ENCODE results near the gene NPSR1.

Gene NPSR1

DNA sequence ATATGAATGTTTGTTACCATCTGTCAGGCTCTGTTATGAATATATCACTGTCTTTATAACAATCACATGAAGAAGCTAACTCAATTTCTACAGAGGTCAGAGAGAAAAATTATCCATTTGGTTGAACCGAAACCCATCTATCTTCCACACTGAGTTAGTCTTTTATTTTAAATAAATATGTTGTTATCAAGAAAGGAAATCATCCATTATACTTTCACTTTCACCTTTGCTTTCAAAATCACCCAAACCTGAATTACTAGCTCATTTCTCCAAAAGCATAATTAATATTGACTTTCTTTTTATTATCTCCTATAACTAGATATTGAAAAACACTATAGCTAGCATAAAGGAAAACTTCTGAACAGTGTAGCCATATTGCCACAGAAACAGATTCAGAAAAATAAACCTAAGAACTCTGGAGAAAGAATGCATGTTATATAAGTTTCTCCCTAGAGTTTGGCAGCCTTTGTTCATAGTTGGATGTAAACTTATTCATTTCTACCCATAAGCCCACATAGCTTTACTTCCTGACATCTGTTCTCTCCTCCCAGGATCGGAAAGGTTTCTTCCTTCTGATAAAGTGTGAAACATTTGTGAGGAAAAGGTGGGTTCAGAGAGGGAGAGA lies 66.0 kb downstream of the NPSR1 start:
- no peak for DNase-seq

DNA sequence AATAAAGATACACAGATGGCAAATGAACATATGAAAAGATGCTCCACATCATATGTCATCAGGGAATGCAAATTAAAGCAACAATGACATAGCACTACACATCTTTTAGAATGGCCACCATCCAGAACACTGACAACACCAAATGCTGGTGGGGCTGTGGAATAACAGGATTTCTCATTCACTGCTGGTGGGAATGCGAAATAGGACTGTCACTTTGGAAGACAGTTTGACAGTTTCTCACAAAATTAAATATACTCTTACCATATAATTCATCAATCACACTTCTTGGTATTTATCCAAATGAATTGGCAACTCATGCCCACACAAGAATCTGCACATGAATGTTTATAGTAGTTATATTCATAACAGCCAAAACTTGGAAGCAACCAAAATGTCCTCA lies 68.2 kb downstream of the NPSR1 start:
- DNase-seq, result no peak

DNA sequence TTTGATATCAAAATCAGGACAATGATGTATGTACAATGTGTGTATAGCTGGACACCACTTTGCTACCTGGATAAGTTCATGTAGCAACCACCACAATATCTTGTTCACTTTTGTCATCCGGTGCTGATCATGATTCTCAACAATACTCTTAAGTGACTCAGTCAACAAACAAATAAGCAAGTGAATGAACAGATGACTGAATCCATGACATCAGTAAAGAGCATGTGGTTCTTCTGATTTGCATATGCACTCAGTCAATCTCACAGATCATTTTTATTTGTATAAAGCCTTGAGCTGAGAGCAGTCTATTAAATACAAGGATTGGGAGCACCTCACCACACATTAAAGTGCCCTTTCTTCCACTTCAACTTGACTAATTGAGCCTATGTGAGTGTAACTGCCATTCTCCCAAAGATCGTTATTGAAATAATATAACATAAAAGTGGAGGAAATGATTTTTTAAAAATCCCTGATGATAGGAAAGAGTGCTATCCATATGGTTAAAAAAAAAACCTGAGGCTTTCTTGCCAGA lies 69.5 kb downstream of the NPSR1 start:
- no peak for DNase-seq

DNA sequence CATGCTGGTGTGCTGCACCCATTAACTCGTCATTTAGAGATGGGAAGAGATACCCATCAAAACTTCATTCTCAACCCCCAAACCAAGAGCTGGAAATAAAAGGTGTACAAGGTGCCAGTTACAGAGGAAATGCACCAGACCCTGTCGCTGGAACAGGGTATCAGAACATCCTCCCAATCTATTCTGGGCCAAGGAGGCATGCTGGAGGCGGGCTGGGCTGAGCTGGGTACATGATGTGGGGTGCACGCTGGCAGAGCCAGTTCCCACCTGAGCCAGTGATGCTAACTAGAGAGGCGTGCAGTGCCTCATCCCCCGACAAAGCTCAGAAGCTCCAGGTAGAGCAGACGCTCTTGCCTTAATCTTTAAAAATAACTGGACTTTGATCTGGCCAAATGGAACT lies 70.1 kb downstream of the NPSR1 start:
- DNase-seq, result no peak

DNA sequence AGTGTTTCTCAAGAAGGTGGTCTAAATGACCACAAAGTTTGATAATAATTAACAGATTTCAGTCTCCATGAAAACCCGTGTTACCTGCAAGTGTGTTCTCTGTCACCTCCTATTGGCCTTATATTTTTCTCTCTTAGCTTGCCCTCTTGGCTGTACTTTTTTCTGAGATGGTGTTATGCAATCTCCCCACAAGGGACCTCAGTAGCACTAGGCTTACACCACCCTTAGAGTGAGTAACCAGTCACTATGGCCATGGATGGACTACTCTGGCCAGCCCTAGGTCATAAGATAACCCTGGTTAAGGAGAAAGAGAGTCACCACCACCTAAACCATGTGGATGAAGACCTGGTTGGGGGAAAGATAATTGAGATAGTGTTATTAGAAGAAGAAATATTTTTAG lies 76.8 kb downstream of the NPSR1 start:
- no peak for DNase-seq

DNA sequence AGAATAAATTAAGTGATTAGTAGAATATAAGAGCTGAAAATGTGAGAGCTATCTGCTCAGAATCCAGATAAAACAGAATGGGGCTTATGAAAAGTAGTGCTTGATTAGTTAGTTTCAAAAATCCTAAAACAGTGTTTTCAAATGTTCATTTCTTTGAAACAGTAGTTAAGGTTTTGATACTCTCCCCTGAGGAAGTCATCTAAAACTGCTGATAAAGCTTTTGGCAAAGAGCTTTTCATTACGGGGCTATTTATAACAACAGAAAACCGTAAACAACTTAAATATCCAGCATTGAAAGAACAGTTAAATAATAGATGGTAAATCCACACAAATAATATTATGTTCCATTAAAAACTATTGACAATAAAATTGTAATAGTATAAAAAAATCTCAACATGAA lies 77.5 kb downstream of the NPSR1 start:
- no peak for DNase-seq

DNA sequence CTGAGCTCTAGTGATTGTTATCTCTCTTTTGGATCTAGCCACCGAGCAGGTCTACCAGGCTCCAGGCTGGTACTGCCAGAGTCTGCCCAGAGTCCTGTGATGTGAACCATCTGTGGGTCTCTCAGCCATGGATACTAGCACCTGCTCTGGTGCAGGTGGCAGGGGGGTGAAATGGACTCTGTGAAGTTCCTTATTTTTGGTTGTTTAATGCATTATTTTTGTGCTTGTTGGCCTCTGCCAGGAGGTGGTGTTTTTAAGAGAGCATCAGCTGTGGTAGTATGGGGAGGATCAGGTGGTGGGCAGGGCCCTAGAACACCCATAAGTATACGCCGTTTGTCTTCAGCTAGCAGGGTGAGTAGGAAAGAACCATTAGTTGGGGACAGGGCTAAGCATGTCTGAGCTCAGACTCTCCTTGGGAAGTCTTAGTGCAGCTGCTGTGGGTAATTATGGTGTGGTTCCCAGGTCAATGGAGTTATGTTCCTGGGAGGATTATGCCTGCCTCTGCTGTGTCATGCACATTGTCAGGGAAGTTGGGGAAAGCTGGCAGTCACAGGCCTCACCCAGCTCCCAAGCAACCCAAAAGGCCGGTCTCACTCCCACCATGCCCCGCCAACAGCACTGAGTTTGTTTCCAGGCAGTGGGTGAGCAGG lies 81.8 kb downstream of the NPSR1 start:
- DNase-seq, result no peak

DNA sequence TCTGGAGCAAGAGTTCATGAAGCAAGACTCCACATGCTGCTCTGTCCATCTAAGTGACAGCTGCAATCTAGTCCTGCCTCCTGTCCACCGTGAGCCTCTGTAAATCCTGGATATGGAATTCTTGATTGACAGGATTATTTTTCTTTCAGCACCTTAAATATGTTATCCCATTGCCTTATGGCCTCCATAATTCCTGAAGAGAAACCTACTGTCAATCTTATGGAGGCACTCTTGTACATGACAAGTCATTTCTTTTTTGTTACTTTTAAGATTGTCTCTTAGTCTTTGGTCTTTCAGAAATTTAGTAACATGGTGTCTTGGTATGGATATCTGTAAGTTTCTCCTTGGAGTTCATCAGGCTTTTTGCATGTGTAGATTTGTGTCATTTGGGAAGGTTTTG lies 82.8 kb downstream of the NPSR1 start:
- DNase-seq, result no peak

DNA sequence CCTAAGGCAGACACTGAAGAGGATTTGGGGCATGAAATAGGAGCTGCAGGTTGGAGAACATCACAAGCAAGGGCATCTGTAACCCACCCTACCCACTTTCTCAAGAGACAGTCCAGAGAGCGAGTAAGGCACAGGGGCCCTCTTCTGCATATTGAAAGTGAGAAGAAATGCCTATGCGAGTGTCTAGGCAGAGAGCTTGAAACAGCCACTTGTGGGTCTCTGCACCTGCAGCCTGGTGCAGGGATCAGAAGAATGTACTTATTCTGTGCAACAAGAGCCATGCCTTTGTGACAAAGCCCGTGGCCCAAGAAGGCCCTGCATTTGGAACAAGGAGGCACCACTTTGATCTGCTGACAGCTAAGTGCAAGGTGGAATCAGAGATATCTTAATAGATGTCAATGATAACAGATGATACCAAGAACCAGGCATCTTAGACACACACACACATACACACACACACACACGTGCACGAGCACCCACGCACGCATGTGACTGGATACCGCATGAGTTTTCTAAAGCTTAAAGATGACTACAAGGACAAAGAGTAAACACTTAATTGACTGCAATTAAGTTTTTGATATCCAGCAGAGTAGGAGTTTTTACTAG lies 89.3 kb downstream of the NPSR1 start:
- no peak for DNase-seq

DNA sequence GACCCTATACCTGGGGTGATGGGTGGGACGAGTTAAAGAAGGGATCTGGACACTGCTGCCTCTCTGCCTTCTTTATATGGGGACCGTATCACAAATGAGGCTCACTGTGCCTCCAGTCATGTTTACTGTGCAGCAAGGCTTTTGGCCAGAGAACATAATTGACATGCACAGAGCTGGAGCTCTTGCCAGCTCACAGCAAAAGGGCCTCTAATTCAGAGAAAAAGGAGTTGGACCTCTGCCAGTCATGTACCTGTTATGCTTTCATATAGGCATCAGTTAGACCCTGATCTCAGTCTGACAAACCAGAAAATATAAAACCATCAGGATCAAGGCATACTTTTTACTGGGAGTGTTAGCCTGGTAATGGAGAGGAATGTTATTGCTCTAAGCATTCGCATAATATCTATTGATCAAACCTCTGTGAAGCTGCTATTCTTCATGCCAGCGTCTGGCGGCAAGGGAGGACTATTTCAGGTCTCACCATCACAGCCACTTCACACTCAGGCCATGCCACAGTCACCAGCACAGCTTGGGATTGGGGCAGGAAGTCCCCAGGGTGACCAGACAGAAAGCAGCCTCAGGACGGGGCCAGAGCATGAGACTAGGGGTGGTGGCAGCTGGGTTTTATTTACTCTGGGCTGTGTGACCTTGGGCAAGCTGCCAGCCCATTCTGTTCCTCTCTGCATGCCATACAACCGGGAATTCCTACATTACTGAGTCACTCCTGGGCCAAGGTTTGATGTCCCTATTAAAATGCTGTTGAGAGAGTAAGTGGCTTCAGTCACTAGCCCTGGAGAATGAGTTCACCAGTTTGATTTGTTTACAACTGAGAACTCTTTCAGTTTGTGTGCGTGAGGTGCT lies 90.1 kb downstream of the NPSR1 start:
- no peak for DNase-seq

DNA sequence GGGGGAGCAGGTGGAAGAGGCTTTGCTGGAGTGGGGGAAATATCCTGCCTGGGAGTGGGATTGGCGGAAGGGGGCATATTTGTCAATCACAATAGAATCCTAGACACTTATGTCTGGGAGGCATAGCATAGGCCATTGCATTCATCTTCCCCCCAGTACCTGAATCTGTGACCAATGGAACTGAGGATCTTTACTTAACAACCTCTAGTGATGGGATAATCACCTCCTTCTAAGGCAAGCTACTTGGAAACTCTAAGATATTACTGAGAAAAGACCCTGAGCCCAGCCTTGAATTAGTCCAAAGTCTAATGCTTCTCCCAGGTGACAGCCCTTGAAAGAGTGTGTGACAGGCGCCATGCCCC lies 90.7 kb downstream of the NPSR1 start:
- DNase-seq, result no peak

DNA sequence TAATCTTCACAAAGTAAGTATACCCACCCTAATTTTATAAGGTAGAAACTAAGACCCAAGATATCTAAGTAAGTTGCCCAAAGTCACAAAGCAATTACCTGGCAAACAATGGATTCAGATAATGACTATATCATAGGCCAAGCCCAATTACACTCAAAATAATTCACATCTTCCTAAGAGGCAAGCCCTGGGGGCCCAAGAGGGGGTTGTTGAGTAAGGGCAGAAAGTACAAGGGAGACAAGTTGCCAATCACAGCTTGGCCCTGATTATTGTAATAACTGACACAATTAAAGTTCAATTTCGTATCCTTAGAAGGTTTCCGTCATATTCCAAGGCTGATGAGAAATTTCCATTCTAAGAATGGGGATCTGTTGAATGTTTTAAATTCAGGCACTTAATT lies 91.4 kb downstream of the NPSR1 start:
- DNase-seq, result no peak

DNA sequence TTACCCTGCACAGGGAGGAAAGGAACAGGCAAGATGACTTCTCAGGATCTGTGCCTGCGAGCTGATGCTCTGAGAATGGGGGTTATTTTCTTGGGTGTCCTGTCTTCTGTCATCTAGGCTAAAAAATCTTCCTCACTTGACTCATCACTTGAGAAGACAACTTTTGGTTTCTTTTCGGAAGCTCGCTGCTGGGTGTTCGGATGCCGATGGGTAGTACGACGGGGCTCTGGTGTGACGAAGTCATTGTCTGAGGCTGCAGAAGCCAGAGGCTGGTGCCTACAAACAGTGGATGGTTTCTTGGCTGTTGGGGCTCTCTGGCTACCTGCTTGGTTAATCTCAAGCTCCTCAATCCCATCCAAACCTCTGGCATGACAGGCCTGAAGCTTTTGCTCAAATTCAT lies 92.2 kb downstream of the NPSR1 start:
- no peak for DNase-seq

DNA sequence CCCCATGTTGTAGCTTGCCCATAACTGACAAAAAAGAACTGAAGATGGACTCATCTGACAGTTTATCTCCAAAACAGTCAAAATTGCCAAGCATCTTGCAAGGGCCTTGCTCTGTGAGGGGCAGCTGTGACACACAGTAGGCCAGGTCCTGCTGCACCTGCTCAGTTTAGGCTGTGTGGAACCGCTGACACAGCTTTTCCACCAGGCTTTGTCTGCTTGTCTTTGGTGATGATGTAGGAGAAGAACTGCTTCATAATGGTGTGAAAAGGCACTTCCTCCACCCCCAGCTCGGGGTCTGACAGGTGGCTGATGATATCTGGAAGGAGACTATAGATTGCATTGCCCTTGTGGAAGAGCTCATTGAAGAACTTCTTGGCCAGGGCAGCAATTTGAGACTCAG lies 92.6 kb downstream of the NPSR1 start:
- no peak for DNase-seq

DNA sequence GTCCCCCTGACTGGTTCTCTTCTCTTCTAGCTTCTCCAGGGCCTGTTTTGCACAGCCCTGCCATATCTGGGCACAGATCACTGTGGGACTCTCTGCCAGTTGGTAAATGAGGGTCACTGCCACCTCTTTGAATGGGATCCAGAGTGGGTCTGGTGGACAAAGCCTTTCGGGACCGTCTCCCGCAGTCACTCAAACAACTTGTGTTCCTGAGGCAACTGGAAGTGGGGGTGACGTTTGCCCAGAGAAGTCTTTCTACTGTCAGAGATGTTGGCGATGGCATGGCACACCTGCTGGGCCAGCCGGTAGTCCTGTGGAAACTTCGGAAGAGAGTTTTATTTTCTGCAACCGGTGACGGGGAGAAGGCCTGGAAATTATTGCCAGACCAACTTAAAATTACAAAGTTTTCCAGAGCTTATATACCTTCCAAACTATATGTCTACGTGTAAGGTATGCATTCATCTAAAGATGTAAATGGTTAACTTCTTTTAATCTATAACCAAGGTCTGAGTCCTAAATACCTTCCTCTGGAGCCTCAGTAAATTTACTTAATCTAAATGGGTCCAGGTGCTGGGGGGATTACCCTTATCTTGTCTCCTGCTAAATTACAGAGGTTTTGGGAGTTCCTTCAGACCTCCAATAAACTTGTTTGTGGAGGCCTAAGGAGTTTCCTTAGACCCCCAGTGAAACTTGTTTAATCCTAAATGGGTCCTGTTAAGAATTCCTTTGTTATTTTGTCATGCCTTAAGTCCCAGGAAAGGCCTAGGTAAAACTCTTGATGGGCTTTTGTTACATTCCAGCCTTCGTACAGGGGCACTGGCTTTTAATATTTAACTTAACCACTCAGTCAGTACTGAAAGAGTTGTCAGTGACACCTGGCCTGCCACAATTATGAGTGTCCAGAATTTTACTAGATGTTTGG lies 94.0 kb downstream of the NPSR1 start:
- DNase-seq, result no peak

DNA sequence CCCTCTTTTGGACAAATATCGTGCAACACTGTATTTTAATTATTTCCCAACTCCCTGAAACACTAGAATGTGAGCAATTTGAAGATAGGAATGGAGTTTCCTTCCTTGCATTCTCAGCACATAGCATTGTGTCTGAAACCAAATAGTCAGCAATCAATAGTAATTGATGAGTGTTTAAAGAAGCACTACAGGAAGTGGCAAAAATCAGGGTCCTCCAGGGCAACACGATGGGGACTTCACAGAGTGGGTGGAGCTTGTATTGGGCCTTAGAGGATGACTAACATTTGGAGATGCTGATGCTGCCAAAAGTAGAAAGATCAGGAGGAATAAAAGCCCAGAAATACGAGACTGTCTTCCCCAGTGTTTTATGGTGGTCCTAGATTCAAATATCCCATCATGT lies 94.9 kb downstream of the NPSR1 start:
- no peak for DNase-seq

DNA sequence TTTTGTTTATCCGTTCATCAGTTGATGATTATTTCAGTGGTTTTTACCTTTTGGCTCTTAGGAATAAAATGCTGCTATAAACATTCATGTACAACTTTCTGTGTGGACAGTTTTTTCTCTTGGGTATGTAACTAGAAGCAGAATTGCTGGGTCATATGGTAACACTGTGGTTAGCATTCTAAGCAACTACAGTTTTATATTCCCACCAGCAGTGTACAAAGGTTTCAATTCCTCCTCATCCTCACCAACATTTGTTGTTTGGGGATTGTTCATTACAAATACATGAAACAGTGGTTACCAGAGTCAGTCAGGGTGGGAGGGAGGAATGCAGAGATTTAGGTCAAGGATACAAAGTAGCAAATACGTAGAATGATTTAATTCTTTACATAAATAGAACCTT lies 97.0 kb downstream of the NPSR1 start:
- no peak for DNase-seq

DNA sequence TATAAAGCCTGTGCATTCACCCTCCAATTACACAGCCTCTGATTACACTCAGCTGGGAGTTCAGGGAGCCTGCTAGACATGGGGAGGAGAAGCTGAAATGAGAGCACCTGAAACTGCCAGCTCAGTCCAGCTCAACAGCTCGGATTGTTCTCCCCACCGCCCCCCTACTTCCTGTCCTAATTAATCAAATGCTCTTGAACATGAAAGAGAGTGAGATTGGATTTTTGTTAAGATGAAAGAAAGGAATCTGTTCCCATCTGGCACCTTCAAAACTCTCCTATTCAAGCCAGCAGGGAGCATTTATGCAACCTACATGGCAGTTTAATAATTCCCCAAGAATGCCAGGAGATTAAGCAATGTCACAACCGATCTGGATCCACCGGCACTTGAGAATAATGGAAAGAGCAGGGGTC lies 98.0 kb downstream of the NPSR1 start:
- no peak for DNase-seq

DNA sequence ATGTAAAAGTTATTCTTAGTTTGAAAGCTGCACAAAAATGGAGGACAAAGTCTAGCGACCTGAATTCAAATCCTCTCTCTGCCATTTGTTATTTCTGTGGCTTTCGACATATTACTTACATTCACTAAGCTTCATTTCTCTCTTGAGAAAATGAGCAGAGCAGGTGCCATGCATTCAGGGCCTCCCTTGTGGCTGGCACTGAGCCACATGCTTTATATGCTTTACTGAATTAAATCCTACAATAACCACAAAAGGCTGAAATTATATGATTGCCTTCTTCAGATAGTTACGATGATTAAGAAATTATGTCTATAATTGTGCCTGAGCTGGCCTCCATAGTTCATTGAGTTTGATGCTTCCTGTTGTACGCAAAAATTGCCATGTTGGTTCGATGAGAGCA lies 98.7 kb downstream of the NPSR1 start:
- no peak for DNase-seq

DNA sequence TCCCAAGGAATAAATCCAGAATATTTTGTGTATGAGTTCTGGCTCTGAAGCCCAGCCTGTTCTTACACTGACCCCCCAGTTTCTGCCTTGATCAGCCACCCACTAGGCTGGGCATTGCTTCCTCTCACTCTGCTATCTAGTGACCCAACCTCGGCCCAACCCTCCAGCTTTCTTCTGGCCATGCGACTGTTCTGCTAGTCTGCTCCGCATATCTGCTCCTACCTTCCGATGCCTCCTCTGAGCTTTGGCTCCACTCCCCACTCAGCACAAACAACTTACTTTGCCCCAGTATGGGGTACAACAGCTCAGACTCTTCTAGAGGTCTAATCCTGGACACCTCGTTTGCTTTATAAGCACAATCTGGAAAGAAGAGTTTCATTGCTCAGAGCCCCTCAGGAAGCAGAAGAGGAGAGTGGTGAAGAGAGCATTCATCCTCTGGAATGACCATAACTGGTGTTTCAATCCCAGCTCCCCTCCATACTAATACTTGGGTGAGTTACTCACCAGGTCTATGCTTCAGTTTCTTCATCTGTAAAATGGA lies 99.6 kb downstream of the NPSR1 start:
- DNase-seq, result no peak

DNA sequence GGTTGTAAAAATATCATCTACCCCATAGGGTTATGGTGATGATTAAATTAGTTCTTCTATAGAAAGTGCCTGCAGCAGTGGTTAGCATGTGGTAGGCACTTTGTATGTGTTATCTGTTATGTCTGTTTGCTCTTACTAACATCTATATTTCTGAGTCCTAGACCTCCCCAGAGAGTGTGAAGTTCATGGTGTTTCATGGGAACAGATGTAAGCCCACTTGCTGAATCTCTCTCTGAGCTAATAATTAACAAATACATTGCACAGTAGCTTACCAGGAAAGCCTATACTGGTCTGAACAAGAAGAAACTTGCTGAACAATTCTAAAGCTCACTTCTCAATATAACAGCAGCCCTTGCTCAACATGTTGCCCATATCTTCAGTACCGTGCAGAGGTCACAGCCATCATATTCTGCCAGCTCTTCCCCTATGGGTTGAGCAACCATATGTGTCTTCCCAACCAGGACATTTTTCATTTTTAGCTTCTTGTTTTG lies 100.1 kb downstream of the NPSR1 start:
- no peak for DNase-seq

Measured in stimulated activated CD8-positive, alpha-beta memory T cell treated with anti-CD3 and anti-CD28 coated beads, Interleukin-4, amount 100 ng/mL, for 48 hours (primary cell).